ENCODE data around the gene ENAM. TPM values are rescaled to one million over a fixed set of nuclear protein-coding genes. Genes with fewer than 3 reads are reported as not detected.

The ENAM gene
- total and polyA plus RNA-seq, 9 of the 15 experiments (the other 6 are each of a cell fraction or from before 2014, with no cell fraction given) = 0.04 to 0.09 (median 0.04) TPM; not detected in 6

DNA sequence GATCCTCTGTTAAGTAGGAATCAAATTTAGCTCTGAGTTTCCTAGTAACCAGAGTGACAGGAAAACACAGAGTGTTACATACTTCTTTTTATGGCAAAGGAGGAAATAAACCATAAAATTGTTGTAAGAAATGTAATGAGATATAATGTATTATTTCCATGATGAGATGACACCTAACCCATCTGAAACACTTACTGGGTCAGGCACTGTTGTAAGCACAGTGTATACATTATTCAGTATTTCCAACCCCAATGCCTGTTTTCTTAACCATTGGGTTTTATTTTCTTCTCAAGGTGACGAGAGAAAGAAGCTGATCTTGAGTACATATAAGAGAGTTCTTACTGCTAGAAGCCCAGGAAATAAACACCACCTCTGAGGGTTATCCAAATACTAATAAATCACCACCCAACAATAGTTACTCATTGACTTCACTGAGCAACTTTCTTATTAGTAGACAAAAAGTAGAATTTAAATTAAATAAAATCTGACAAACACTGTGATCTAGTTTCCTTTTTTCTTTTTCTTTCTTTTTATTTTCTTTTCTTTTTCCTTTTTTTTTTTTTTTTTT, 4.2 kb upstream of the ENAM start (continued):
- TF ChIP-seq, protein P1, sequence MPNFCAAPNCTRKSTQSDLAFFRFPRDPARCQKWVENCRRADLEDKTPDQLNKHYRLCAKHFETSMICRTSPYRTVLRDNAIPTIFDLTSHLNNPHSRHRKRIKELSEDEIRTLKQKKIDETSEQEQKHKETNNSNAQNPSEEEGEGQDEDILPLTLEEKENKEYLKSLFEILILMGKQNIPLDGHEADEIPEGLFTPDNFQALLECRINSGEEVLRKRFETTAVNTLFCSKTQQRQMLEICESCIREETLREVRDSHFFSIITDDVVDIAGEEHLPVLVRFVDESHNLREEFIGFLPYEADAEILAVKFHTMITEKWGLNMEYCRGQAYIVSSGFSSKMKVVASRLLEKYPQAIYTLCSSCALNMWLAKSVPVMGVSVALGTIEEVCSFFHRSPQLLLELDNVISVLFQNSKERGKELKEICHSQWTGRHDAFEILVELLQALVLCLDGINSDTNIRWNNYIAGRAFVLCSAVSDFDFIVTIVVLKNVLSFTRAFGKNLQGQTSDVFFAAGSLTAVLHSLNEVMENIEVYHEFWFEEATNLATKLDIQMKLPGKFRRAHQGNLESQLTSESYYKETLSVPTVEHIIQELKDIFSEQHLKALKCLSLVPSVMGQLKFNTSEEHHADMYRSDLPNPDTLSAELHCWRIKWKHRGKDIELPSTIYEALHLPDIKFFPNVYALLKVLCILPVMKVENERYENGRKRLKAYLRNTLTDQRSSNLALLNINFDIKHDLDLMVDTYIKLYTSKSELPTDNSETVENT (CRISPR knock-in tag; IDR thresholded peaks at IDR 0.05) = no peak
- no peak for TF ChIP-seq GABPB1 (CRISPR knock-in tag; IDR thresholded peaks at IDR 0.05)

- in situ Hi-C loops (cut with MboI) (no loop called here), intact Hi-C loops (cut with micrococcal nuclease) (no loop called here)
- DNase-seq (ENCODE audit: extremely low read depth in 1 of 4, low spot score in 3 of 4) = peak in 1 of 4 experiments; percentile 25
- ChIA-PET POLR2A (interaction anchor here (0.5 kb wide), 1 partner anchor 1794 kb away, joined by 3 read pairs; no protein-coding TSS in a partner anchor), CTCF (ENCODE audit: low intra/inter-chr PET ratio) (no interaction called here)
- Histone ChIP-seq H3K9me3 (replicated peaks; ENCODE audit: control insufficient read depth, insufficient read depth, low read depth, low read length) (no peaks in the 10 kb centered on the region), H3K9me1 (ENCODE audit: control insufficient read depth, insufficient read depth, low read length) (no peaks in the 10 kb centered on the region), H3K4me2 (ENCODE audit: insufficient read depth, low read length) (no peak overlapping the region), H3K36me3 (ENCODE audit: control insufficient read depth, insufficient read depth, low read length) (no peaks in the 10 kb centered on the region), H3K9ac (ENCODE audit: insufficient read depth in 1 of 2, low read depth in 2 of 2, low read length in 2 of 2) (no peak overlapping the region), H3K4me1 (replicated peaks in 1 of 2; ENCODE audit: control insufficient read depth in 2 of 2, insufficient read depth in 2 of 2, low read length in 2 of 2) (no peaks in the 10 kb centered on the region; a peak in 1 of 5 replicates), H3K4me3 (no peak overlapping the region), H2AFZ (ENCODE audit: low read depth, low read length) (peak overlapping the region; percentile 45), H4K20me1 (replicated peaks; ENCODE audit: control insufficient read depth, insufficient read depth, low read length) (no peaks in the 10 kb centered on the region), H3K79me2 (ENCODE audit: control insufficient read depth, insufficient read depth, low read length) (no peaks in the 10 kb centered on the region), H3K27me3 (ENCODE audit: control insufficient read depth in 2 of 2, insufficient read depth in 2 of 2, low read length in 2 of 2) (no peaks in the 10 kb centered on the region), H3K27ac (ENCODE audit: extremely low read depth, low read depth, low read length) (no peak overlapping the region)
- ATAC-seq = peak; percentile 68
- 11% methylated on average over 1 of the region's 1 CpG for WGBS (ENCODE audit: insufficient coverage, low coverage, missing lambda C conversion rate)
- no TSS peak for BruUV-seq (replicated peaks)
- TF ChIP-seq NUFIP1 (IDR thresholded peaks at IDR 0.05; ENCODE audit: partially characterized antibody) = no peak
- peak; percentile 82 for TF ChIP-seq NFE2L1 (tag; IDR thresholded peaks at IDR 0.05; ENCODE audit: borderline replicate concordance, low read depth)
- TF ChIP-seq NBN (IDR thresholded peaks at IDR 0.05; ENCODE audit: low read depth) = no peak
- peak; percentile 83 for TF ChIP-seq NFE2 (IDR thresholded peaks at IDR 0.05; ENCODE audit: low read depth)
- TF ChIP-seq MAFF (IDR thresholded peaks at IDR 0.05; ENCODE audit: low read length) = peak; percentile 66; the same call in 1 of the 2 replicates
- TF ChIP-seq MAFG (tag; conservative IDR thresholded peaks at IDR 0.05) = peak; percentile 92
- peak; percentile 87 for TF ChIP-seq C11orf30 (IDR thresholded peaks at IDR 0.05; ENCODE audit: low read depth)
- 0 out of 2 replicates have a peak, but pooled peaks have one; percentile 32 for TF ChIP-seq BACH1 (tag; IDR thresholded peaks at IDR 0.05)
- peak; percentile 86 for TF ChIP-seq ZNF316 (IDR thresholded peaks at IDR 0.05)
- TF ChIP-seq MAFK (IDR thresholded peaks at IDR 0.05; ENCODE audit: low read length) = peak; percentile 52; the same call in 1 of the 2 replicates
- FAIRE-seq = peak; percentile 44
Observed at GRCh38 chr4:70627620-70628019, 924 bp upstream of the ENAM start.

Measured in K562 (cell line).